ENCODE results near the gene CCNT2.
"Not testable (repeated sequence)": the region's sequence is repeated elsewhere in the genome, so short reads cannot be mapped to it uniquely, and the experiment has no call there.

Gene CCNT2

DNA sequence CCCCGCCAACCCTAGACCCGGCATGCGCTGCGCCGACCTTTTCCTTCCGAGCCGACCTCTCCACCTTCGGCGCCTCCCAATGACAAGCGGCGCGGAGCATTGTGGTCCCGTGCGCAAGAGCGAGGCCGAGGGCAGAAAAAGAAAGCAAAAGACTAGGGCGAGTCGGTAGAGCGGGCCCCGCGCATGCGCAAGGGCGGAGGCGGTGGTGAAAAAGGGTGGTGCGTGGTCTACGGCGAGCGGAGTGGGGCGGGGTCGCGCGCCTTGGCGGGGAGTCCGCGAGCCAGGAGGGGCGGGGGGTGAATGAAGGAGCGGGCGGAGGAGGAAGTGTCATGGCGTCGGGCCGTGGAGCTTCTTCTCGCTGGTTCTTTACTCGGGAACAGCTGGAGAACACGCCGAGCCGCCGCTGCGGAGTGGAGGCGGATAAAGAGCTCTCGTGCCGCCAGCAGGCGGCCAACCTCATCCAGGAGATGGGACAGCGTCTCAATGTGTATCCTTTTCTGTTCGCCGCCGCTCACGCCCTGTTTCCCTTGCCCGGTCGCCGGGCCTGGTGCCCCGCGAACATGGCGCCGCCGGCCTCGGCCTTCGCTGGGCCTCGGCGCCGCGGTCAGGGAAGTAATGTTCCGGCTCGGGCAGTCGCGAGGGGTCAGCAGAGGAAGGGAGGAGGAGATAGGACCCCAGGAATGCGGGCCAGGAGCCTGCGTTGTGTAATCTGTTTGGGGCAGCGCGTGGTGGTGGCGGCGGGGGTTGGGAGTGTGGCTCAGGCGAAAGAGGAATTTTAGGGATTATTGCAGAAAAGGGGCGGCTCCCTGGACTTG is at the start of gene CCNT2:
TSS of gene CCNT2 (plus strand) at position 297 of the 815 bp plus-strand sequence. CDS start at position 330, 33 bp downstream.
- peak; percentile 96 to 99 for DNase-seq

DNA sequence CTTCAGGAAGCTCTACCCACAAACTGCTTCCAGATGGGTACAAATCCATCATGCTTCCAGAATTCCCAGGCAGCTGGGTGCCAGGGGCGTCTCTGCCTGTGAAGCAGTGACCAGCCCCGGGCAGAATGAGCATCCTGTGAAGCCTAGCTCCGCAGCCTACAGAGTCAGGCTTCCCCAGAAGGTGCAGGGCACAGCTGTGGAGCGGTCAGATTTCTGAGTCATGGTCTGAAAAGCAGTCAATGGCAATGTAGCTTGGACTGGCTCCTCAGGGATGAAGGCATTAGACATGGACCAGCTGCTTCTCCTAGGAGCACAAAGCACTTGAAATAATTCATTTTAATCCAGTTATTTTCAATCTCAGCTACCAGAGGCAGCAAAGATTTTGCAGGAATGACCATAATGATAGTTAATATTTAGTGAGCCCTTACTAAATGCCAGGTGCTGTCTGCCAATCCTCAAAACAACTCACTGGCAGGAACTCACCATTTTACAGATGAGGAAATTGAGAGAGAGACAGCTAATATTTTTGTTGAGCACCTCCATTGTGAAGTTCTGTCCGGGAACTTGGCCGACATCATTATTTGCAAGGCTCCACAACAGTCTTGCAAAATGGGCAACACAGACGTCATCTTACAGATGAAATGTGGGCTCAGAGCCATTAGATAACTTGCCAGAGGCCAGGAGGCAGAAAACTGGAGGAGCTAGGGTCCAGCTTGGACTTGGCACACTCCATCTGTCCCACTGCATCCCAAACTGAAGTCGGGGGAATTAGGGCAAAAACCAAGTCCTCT is 48.5 kb upstream of the CCNT2 start:
- no peak for DNase-seq

DNA sequence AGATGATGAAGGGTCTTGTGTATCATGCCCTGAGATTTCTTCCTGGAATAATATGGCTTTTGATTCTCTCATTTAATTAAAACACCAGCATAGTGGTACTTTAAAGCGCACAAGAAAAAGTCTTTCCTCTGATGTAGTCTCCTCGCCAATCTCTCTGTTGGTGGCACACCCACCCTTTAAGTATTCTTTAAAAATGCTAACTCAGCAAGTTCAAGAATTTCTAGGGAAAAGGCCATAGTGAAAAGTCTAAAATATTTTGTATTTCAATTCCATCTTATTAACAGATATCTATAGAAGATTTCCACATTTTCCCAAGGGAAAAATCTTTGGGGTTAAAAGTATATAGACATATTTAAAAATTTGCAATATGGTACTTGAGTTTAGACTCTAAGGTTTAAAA is 45.5 kb upstream of the CCNT2 start:
- no peak for DNase-seq

GRCh38 chr2:134875309-134875708 is 43.3 kb upstream of the CCNT2 start:
- DNase-seq = no peak

DNA sequence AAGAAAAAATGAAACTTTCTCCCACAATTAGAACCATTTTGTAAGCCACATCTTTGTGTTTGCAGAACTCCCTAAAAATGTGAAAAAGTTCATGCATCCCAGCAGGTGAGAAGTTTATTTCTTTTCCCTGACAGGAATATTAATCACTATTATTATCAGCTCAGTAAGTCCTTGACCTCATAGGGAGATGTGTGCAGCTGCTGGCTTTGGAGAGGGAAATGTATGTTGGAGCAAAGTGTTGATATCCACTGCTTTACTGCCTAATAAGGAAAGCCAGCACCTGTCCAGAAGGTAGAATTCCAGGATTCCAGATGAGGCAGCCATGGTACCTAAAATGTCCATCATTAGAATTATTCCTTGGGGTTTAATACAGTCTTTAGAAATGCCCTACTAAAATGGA is 35.8 kb upstream of the CCNT2 start:
- no peak for DNase-seq

GRCh38 chr2:134883552-134884293 is 34.9 kb upstream of the CCNT2 start:
- DNase-seq = no peak

DNA sequence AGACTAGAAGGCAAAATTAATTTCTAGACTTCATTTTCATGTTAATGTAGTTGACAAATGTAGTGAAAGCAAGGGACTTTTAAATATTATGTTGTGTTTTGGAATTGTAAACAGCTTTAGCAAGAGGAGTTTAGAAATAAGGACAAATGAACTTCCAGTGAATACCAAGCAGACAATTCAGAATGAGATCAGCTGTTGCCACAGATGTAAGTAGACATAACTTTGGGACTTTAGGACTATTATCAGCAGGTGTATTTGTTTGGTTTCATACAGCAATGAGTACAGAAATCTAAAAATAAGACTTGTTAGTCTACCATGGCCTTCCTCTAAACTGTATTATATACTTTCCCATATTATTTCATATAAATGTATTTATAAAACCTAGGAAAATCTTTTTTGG is 34.2 kb upstream of the CCNT2 start:
- DNase-seq = no peak

DNA sequence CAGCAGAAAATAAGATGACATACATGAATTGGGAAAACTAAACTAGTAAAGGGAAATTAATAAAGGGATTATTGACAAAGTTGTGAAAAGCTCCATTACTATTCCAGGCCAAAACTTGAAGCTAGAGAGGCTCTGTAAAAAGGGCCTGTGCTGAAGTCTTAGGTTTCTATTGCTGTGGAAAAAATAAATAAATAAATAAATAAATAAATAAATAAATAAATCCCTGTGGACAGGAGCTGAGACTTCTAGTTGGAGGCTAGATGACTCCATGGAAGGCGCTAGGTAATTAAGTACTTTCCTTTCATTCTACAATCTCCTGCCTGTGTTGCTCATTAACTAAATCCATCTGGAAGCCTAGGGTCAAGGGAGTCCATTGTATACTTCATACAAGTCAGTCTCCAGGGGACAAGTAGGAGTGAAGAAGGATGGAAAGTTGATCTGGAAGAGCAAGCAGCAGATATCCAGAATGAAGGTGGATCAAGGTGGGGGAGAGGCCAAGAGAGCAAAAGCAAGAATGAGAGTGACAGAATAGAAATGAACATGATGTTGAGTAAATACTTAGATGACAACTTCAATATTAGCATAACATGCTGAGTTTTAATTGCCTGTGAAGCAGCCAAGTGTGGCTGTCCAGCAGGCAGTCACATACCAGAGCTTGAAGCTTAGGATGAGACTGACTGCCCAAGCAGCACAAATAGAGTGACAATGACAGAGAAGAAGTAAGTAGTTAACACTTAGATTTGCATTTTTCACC is 26.2 kb upstream of the CCNT2 start:
- no peak for DNase-seq

DNA sequence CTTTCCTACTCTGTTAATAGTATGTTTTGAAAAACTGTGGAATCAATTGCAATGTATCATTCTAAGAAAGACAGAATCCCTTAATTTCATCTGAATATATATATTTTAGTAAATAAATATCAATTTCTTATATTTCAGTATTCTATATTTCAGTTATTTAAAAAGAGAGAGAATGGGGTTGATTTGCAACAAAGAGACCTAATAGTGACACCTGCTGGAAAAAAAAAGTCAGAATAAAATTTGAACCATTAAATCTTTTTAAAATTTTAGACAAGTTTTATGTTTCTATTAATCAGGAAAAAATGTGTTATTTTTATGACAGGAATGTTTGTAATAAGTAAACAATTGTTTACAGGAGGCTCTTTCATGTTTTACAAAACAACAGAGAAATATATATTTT is 20.7 kb upstream of the CCNT2 start:
- DNase-seq = peak in 1 of 2 experiments; percentile 8

GRCh38 chr2:134899204-134899603 is 19.4 kb upstream of the CCNT2 start:
- DNase-seq = no peak

DNA sequence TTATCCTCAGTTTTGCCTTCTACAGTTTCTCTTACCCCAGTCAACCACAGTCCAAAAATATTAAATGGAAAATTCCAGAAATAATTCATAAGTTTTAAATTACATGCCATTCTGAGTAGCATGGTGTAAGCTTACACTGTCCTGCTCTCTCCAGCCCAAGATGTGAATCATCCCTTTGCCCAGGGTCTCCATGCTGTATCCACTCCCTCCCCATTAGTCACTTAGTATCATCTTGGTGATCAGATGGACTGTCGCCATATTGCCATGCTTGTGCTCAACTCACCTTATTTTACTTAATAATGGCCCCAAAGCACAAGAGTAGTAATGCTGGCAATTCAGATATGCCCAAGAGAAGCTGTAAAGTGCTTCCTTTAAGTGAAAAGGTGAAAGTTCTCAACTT is 18.5 kb upstream of the CCNT2 start:
- no peak for DNase-seq

DNA sequence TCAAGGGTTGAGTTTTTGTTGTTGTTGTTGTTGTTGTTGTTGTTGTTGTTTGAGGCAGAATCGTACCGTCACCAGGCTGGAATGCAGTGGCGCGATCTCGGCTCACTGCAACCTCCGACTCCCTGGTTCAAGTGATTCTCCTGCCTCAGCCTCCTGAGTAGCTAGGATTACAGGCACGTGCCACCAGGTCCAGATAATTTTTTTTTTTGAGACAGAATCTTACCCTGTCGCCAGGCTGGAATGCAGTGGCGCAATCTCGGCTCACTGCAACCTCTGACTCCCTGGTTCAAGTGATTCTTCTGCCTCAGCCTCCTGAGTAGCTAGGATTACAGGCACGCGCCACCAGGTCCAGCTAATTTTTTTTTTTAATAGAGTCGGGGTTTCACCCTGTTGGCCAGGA is 14.9 kb upstream of the CCNT2 start:
- DNase-seq = not testable (repeated sequence)

DNA sequence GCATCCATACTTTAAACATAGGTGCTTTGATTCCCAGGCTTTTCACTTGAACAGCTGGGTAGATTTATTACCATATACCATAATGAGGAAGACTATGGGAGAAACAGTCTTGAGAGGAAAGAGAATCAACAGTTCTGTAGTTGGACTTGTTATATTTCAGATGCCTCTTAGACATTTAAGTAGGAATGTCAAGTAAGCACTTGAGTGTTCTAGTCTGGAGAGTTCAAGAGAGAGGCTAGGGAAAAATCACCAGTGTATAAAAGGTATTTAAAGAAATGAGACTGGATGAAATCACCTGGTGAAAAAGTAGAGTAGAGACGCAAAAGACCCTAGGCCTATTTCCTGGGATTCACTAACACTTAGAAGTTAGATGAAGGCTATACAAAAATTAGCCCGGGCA is 13.5 kb upstream of the CCNT2 start:
- no peak for DNase-seq

- DNase-seq = no peak
These were observed 11.9 kb upstream of the CCNT2 start for GRCh38 chr2:134906726-134907125.

- not testable (repeated sequence) for DNase-seq
These were observed 11.0 kb upstream of the CCNT2 start for GRCh38 chr2:134907441-134908116.

DNA sequence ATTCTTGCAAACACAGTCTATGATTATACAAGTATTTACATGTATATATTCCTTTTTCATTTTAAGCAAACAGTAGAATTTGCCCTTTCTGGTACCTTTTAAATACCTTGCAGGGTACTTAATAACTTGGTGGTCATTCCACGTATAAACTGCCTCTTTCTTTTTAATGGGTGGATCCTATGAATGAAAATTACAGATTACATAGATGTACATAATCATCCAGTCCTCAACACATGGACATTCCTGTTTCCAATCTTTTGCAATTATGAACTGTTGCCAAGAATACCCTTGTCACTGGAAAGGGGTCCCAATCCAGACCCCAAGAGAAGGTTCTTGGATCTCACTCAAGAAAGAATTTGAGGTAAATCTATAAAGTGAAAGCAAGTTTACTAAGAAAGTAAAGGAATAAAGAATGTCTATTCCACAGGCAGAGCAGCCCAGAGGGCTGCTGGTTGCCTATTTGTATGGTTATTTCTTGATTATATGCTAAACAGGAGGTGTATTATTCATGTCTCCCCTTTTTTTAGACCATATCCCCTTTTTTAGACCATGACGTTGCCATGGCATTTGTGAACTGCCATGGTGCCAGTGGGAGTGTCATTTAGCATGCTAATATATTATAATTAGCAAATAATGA is 7.7 kb upstream of the CCNT2 start:
- no peak for DNase-seq

DNA sequence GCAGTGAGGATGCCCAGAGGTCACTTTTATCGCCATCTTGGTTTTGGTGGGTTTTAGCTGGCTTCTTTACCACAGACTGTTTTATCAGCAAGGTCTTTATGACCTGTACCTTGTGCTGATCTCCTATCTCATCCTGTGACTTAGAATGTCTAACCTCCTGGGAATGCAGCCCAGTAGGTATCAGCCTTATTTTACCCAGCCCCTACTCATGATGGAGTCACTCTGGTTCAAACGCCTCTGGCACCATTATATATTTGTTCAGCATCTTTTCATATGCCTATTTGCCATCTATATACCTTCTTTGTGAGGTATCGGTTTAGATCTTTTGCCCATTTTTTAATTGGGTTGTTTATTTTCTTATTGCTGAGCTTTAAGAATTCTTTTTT is 7.2 kb upstream of the CCNT2 start:
- no peak for DNase-seq

DNA sequence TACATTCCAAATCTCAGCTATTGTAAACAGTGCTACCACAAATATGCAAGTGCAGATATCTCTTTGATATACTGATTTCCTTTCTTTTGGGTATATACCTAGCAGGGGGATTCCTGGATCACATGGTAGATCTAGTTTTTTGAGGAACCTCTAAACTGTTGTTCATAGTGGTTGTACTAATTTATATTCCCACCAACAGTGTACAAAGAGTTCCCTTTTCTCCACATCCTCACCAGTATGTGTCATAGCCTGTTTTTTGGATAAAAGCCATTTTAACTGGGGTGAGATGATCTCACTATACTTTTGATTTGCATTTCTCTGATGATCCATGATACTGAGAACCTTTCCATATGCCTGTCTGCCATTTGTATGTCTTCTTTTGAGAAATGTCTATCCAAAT is 6.3 kb upstream of the CCNT2 start:
- DNase-seq = peak in 1 of 2 experiments; percentile 9

- DNase-seq = no peak
These were observed 1.2 kb upstream of the CCNT2 start for GRCh38 chr2:134917360-134917865.

DNA sequence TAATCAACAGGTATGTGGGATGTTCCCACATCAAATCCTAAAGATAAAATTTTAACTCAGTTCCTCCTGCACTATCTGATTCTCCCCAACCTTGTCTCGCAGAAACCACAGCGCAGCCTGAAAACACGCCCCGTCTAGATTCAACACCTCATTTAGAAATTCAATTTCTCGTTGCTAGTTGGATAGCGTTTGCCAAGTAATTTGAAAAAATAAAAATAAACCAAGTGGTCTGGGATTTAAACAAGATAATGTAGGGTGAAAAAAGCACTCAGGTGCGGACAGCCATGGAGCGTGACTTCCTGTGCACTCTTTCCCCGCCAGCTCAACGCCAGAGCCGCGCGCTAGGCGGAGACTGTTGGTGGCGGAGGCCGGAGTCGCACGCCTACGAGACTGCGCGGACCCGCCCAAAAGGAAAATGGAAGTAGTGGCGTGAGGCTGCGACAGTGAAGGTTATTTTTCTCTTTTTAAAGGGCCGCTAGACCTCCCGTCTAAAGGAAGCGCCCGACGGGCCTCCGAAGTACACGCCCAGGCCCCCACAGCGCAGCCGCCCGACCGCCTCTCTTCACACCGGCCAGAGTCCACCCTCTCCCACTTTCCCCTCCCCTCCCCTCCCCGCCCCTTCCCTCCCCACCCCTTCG is 615 bp upstream of the CCNT2 start:
- peak in 1 of 2 experiments; percentile 96 for DNase-seq
